Measurements from ENCODE around the gene MUCL3. TPM values are rescaled to one million over a fixed set of nuclear protein-coding genes. Genes with fewer than 3 reads are reported as not detected.

Gene MUCL3, protein sequence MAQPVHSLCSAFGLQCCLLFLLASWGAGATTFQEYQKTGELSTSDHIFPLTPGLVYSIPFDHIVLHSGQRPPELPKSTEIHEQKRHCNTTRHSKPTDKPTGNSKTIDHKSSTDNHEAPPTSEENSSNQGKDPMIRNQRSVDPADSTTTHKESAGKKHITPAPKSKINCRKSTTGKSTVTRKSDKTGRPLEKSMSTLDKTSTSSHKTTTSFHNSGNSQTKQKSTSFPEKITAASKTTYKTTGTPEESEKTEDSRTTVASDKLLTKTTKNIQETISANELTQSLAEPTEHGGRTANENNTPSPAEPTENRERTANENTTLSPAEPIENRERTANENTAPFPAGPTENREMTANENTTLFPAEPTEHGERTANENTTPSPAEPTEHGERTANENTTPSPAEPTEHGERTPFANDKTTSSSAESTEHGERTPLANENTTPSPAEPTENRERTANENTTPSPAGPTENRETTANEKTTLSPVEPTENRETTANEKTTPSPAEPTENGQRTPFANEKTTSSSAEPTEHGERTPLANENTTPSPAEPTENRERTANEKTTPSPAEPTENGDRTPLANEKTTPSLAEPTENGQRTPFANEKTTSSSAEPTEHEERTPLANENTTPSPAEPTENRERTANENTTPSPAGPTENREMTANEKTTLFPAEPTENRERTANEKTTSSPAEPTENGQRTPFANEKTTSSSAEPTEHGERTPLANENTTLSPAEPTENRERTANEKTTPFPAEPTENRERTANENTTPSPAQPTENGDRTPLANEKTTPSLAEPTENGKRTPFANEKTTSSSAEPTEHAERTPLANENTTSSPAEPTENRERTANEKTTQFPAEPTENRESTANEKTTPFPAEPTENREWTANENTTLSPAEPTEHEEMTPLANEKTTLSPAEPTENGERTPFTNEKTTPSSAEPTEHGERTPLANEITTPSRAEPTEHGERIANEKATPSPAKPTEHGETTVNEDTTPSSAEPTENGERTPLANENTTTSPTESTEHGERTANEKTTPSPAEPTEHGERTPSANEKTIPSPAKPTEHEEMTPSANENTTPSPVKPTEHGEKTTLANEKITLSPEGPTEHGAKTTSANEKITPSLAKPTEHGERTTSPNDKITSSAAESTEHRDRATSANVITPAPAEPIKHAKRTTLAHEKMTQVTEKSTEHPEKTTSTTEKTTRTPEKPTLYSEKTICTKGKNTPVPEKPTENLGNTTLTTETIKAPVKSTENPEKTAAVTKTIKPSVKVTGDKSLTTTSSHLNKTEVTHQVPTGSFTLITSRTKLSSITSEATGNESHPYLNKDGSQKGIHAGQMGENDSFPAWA (N-terminal part only)
- not detected for total RNA-seq

DNA sequence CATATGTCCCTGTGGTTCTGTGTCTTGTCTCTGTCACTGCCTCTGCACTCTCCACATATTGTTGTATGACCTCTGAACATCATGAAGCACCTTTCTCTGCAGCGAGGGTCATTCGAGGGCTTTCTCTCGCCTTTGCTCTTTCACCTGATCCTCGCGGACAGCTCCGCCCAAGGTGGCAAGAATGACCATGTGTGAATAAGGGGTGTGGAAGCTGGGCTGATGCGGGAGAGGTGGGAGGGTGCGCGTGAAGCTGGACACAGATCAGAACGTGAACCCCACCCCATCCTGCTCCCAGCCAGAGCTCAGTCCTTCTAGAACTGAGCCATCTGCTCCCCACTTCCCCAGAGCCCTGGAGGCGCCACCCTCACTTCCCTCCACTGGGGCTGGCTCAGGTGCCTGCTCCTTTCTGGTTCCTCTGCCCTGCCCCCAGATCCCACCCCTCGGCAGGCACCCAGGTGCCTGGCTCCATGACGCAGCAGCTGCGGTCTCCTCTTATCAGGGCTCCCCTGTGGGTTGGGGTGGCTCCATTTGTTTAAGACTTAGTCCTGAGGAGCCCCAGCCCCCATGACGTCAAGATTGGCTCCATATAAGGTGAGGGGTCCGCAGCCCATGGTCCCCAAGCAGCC is at the start of gene MUCL3:
TSS of gene MUCL3 (plus strand) at position 613 of the 626 bp plus-strand sequence. CDS start 27 bp downstream, outside the sequence.

DNA sequence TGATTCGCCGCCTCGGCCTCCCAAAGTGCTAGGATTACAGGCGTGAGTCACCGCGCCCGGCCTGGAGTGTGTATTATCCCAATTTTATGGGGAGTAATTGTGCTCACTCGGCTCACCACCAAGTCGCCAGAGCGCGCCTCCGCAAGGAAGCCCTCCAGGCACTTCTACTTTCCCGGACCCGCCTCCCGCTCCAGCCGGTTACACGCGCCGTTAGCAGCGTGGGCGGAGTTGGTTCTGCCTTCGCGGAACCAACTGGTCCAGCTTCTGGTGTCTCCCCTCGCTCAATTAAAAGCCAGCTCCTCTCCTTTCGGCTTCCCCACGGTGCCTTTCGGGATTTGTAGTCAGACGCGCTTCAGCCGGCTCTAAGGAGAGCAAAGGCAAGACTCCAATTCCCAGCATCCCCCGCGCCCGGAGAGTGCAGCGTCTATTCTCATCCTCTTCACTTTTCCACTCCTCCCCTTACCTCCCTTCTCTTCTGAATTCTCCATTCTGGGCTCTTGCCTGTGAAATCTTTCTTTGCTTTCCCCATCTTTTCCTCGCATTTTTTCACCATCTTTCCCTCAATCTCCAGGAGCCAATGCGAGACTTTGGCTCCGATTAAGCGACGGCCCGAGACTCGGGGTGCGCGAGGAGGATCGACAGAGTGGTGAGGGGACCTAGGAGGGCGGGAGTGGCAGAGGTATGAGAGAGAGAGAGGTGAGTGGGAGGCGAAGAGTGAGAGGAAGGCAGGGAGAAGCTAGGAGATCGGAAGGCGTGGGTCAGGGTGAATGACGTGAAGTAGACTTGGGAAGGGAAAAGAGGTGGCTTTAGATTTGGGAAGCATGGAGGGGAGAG is 32.8 kb upstream of the MUCL3 start, which contains the start of gene GTF2H4:
TSS of gene GTF2H4 (plus strand) at position 450 of the 834 bp plus-strand sequence.

GRCh38 chr6:30914076-30914853 is 26.5 kb upstream of the MUCL3 start, which contains the start of gene VARS2:
Gene VARS2 (plus strand): TSS chr6:30914238. CDS start chr6:30914837, 599 bp downstream.

GRCh38 chr6:30931969-30932645 is 8.7 kb upstream of the MUCL3 start, which contains the start of gene SFTA2:
Gene SFTA2 (minus strand): TSS chr6:30932170. CDS start chr6:30932096, 74 bp downstream.

GRCh38 chr6:30983439-30983838 is 42.7 kb downstream of the MUCL3 start, which contains the start of gene MUC21:
Gene MUC21 (plus strand): TSS chr6:30983718. CDS start chr6:30983959, 241 bp downstream.

Small RNA genes within 50 kb of the gene (small RNA-seq; reads per million reads assigned to genes)
- not detected for gene RF00019

Other genes starting within 250 kb of the MUCL3 start
- 2.1 TPM for gene NRM, start 250.0 kb upstream of the MUCL3 start, total RNA-seq
- 6.5 TPM for gene MDC1, start 223.7 kb upstream of the MUCL3 start, total RNA-seq
- gene TUBB, start 220.6 kb upstream of the MUCL3 start, total RNA-seq, result 1,178 TPM
- 62.5 TPM for gene FLOT1, start 198.3 kb upstream of the MUCL3 start, total RNA-seq
- gene IER3, start 196.4 kb upstream of the MUCL3 start, total RNA-seq, result 3.5 TPM
- 164 TPM for gene DDR1, start 56.5 kb upstream of the MUCL3 start, total RNA-seq
- 26.5 TPM for gene GTF2H4, start 32.8 kb upstream of the MUCL3 start, total RNA-seq
- gene VARS2, start 26.7 kb upstream of the MUCL3 start, total RNA-seq, result 33.0 TPM
- not detected for gene SFTA2, start 8.8 kb upstream of the MUCL3 start, total RNA-seq
- not detected for gene MUC21, start 42.7 kb downstream of the MUCL3 start, total RNA-seq
- not detected for gene MUC22, start 69.5 kb downstream of the MUCL3 start, total RNA-seq
- gene C6orf15, start 171.6 kb downstream of the MUCL3 start, total RNA-seq, result not detected
- not detected for gene PSORS1C1, start 173.8 kb downstream of the MUCL3 start, total RNA-seq
- not detected for gene CDSN, start 179.5 kb downstream of the MUCL3 start, total RNA-seq
- not detected for gene PSORS1C2, start 198.1 kb downstream of the MUCL3 start, total RNA-seq
- gene CCHCR1, start 216.8 kb downstream of the MUCL3 start, total RNA-seq, result 13.4 TPM
- gene TCF19, start 217.6 kb downstream of the MUCL3 start, total RNA-seq, result 6.7 TPM
- not detected for gene POU5F1, start 229.7 kb downstream of the MUCL3 start, total RNA-seq

Data from diencephalon (tissue), 1 donor.